Measurements from ENCODE around the gene RIPK4.

Gene RIPK4

DNA sequence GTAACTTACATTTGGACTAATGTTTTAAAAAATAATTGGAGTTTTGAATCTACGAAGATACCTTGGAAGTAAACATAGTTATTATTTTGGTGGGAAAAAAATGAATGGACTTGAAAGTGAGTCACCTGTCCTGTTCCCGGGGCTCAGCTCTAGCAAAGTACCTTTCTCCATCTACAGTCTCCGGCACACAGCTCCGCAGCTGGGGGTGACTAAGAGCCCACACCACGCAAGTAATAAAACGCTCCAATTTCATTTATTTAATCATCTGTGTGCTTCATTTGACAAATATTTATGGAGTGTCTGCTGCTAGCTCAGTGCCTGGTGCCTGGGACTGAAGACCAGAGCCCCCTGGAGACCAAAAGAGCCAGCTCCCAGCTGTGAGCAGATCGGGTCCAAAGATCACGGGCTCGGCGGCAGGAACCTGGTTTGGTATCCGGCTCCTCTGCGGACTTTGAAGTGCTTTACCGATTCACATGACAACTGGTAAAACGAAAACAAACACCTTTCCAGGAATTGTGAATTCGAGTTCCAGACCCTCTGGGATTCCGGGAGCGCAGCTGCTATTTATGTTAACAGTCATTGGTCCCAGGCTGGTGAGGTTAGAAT is 1.7 kb upstream of the RIPK4 start:
- DNase-seq: peak in 4 of 6 experiments; percentile 15 to 35 (median 16)

DNA sequence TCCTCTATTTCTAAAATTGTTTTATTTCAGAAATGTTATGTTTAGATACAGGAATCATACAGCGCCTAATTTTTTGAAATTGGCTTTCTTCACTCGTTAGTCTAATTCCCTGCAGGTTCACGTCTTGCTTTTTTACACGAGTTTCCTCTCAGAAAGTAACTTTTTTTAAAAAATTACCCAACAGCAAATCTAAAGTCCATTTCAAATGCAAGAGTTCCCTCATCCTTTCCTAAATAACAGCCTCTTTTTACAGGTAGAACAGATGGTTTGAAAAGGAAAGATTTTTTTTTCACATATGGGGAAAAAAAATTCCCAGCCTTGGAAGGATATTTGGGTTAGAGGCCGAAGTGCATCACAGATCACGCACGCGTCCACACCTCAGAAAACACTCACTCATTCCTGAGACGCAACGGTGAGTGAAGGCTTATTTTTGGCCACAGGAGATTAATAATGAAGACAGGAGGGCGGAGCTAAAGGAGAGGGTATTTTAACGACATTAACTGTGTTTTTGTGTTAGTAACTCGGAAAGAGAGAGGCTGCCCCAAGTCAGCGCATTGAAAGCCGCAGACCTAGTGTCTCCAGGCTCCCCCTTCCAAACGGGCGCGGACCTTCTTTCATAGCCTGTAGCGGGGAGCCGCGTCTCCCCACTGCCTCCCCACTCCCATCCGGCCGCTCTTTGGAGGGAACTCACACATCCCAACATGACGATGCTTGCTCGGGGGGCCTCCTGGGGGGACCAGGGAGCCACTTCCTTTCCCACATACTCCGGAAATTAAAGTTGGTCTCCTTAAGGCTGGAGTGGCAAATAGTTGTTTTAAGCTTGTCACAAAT is 969 bp upstream of the RIPK4 start:
- peak in 1 of 6 experiments; percentile 10 for DNase-seq

DNA sequence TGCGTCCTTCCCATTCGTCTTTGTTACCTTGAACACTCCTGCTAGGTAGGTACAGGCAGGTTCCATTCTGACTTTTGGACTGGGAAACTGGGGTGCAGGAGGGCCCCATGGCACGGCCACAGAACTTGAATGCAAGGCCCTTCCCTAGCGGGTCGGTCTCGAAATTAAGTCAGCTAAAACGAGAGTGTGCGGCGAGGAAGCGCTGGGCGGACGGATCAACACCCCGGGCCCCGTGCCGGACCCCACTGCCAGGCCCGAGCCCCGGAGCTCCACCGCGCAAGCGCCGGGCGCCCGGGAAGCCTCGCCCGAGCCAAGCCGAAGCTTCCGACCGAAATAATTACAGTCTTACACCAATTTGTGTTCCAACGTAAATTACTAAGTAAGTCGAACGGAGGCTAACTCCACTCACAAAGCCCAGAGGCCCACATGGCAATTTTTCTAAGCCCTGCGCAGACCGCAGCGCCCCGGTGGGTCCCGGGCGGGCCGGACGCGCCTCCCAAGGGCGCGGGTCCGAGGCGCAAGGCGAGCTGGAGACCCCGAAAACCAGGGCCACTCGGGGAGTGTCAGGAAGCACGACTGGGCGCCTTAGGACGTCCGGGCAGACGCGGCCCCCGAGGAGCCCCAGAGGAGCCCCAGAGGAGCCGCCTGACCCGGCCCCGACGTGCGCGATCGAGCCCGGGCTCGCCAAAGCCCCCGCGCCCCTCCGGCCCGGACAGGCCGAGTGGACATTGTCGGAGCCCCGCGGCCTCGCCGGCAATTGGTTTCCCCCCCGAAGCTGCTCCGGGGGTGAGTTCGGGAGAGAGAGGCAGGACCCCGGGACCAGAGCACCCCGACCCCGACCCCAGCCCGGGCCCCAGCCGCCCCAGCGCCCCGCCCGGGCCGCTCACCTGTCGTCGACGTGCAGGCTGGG is 624 bp downstream of the RIPK4 start:
- peak in 1 of 6 experiments; percentile 8 for DNase-seq

DNA sequence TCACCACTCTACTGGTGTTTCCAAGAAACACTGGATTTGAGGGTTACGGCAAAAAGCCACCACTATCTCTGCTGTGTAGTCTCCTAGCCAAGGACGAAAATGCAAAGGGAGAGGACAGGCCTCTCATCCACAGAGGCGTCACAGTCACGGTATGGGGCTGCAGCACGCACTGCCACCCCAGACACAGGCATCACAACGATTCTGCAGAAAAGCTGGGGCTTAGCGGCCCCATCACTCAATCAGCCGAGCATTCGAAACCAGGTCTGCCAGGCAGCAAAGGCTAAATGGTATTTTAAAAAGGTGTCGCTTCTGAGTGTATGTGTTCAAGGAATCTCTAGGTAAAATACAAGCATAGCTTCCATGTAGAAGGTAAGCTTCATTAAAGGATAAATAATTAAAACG is 1.4 kb downstream of the RIPK4 start:
- no peak for DNase-seq

DNA sequence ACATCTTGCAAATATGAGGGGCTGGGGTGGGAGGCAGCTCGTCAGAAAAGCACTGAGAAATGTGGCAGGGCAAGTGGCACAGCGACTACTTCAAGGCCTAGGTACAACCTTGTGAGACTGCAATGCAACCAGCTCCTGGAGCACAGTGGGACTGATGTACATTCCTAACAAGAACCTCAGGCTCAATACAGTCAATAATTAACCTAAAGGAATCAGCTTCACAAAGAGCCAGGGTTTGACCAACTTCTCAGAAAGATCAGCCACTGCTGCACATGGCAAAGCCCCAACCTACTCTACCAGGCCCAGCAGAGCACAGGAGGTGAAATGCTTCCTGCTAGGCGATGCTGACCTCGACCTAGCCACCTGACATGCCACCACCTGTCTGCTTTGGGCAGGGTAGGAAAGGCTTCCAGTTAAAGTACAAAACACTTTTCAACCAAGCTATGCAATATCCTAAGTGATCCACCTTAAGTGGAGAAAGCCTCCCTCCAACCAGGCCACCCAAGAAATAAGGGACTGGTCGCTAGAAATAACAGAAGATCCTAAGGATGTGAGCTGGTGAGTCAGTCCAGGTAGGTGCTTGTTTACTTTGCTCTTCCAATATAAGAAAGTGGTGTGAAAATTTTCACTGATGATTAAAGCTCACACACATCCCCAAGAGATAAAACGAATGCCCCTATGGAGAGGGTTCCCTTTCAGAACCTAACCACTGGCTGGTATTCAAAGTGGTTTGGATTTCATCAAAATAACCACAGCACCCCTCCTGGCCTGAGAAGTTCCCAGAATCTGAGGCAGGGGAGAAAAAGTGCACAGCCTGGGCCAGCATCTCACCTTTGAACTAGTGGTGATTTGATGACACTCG is 2.1 kb downstream of the RIPK4 start:
- DNase-seq: no peak

DNA sequence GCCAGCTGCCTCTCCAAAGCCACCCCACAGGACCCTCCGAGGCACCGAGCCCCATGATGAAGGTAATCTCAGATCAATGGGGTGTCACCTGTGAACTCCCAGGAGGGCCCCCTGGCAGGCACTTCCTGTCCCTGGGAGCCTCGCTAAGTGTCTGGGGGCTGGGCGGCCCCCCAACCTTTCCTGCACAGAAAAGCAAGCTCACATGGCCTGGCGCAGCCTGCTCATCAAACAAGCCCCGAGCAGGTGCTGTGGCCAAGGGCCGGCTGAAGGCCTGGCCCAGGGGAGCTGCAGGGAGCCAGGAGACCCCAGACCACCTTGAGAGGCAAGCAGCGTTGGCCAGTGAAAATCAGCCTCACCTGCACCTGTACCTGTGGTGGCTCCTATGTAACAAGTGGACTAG is 2.9 kb downstream of the RIPK4 start:
- no peak for DNase-seq

DNA sequence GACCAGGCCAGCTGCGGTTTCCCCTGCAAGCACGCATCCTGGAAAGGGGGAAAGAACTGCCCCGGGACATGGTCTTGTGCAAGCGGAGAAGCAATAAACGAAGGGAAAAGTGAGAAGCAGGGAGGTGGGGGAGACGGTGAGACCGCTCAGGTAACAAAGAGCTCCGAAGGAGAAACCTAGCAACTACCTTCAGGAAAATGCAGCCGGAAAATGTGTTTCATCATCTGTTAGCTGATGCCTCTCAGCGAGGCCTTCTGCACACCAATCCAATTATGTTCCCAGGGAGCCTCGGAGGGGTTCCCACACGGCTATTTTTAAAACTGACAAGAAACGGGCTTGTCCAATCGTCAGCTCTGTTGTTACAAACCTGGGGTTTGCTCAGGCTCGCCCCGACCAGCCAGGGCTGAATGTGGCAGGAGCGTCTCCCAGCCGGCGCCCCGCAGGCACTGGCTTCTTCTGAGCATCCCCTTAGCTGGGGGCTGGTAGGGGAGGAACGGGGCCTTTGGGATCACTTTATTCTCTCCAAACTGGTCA is 3.4 kb downstream of the RIPK4 start:
- no peak for DNase-seq

DNA sequence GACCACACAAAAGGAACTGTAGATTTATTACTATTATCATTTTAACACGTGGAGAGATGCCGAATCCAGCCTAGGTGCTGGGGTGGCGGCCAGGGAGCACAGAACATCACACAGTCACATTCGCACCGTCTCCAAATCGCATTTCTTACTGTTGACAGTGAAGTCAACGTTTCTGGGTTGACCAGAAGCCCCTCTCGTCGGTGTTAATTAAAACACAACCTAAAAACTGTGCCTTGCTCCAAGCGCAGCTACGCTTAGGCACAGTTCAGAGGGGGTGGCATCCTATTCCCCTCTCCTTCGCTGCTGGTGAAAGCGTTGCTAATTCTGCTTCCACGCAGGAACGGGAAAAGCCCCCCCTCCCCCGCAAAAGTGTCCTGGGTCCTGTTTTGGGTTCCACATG is 4.1 kb downstream of the RIPK4 start:
- DNase-seq: no peak

DNA sequence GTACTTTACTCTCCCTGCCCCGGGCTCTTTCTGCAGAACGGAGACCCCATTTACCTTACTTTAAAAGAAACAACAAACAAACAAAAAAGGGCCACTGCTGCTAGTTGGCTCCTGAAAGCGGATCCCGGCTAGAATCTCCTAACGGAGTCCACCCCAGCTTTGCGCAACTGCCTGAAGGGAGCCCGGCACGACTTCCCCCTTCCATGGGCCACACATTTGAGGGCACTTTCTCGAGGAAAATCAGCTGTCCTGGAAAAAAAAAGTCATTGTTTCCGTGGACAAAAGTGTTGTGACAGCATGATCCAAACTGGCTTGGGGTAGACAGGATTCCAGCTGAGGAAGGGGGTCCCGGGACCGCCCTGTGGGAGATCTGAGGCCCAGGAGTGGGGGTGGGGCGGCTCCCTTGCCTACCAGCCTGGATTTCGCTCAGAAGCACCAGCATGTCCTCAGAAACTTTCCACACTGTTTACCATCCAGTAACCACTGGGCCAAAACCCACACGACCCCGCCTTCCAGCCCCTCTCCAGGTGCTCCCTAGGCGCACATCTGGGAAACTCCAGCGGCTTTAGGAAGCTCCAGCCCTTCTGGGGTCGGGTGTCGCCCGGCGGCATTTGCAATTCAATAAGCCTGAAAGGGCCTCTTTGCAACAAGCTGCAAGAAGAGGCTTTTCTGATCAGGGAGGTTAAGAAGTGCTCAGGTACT is 4.8 kb downstream of the RIPK4 start:
- DNase-seq: no peak

DNA sequence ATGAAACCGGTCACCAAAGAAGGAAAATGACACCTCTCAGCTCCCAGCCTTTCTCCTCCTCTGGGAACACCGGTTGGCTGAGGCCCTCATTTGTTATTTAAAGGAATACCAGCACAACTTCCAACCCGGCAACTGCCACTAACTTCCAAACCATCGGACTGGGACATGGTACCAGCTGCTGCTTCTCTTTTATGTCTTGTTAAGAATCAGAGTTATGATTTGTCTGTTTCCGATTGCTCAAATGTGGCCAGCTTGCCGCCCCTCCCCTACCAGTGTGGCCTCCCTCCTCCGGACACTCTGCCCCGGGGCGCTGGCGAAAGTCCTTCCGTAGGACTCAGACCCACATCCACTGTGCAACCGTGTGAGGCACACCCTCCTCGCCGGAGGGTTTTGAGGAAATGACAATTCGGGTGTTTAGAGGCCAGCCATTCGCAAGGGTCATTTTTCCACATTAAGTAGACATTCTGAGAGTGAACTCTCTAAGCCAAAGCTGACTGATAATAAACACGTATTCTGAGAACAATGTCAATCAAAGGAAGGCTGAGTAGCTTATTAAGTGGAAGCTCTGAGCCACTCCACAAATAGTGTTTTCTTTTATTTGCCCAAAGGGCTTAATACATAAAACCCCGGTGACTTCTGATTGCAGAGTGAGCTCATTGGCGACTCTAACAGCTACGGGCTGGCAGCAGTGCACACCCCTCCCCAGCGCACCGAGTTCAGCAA is 5.5 kb downstream of the RIPK4 start:
- no peak for DNase-seq

DNA sequence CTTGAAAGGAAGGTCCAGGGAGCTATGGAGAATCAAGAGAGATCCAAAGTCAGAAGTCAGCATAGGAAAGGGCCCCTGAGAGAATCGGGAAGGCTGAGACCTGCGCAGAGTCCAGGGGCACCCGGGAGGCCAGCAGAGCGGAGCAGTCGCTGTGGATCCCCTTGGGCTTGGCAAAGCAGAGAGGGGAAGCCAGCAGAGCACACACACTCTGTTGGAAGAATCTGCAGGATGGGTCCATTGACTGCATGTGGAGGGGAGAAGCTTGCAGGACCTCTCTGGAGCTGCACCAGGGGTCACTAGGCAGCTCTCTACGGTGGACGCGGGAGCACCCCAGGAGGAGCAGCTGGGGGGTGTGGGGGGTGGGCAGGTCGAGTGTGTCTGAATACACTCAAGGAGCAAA is 6.4 kb downstream of the RIPK4 start:
- no peak for DNase-seq

DNA sequence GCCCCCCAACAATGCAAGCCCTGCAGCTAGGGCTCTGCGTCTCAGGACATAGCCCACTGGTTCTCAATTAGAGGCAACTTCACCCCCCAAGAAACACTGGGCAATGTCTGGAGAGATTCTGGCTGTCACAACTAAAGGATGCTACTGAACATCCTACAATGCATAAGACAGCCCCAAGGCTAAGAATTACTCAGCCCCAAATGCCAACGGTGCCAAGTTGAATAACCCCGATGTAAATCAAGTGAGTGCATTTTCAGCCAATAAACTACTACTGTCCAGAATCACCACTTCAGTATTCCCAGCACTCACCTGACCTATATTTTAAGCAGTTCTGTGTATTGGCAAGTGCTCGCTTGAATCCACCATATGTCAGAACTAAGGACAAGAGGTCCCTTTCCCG is 6.9 kb downstream of the RIPK4 start:
- DNase-seq: no peak

DNA sequence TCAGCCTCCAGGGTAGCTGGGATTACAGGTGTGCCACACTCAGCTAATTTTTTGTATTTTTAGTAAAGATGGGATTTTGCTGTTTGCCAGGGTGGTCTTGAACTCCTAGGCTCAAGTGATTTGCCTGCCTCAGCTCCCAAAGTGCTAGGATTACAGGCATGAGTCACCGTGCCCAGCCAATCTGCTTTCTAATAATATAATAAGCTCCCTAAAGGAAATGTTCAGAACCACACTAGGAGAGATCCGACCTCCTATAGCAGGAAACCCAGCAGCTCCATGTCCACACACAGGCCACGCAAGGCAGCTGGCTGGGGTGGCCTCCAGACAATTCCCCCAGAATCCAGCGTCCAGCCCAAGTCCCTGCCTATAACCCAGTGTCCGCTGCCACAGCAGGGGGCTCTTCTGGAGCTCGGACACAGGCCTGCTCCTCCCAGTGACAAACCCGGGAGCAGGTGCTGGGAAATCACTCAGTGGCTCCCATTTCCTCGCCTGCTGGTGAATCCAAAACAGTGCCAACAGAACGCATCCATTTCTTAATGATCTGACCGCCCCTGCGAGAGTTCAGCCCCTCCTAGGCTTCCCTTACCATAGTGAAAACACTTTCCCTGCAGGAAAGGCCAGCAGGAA is 7.5 kb downstream of the RIPK4 start:
- DNase-seq: no peak

DNA sequence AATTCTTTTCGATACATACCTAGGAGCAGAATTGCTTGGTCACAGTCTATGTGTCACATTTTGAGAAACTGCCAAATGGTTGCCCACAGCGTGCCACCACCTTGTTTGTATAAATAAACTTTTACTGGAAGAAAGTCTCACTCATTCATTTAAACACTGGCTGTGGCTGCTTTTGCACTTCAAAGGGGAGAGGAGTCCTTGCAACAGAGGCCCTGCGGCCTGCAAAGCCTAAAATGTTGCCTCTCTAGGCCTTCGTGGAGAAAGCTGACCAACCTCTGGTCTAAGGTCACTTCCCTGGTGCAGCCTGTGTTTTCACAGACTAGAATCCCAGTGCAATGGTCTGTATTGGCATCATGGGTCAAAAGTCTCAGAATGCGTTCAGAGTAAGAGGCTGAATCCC is 8.3 kb downstream of the RIPK4 start:
- DNase-seq: no peak

DNA sequence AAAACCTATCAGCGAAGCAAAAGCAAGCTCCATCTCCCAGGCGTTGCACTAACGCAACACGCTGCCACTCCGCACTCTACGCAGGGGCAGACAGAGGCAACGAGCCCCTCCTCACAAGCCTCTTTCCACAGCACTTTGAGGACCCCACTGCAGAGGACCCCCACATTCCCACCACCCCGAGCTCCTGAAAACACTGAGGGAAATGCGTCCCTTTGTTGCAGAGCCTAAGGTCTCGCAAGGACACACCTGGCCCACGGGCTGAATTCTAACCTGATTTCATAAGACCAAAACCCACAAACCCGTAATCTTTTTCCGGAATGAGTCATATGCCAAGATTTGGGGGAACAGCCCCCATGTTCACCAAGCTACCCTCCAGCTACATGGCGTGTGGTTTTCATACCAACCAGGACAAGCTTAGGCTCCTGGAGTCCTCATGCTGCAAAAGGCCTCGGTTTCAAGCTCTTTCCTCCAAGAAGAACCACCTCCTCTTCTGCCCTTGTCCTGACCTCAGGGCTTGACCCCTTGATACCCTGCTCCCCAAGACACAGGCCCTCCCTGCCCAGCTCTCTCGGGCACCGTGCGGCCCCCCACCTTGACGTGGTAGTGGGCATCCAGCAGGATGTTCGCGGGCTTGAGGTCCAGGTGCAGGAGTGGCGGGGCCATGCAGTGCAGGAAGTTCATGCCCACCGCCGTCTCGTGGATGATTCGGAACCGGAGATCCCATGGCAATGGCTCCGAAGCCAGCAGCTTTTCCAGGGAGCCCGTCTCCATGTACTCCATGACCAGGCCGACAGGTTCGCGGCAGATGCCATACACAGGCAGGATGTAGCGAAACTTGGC is 10.7 kb downstream of the RIPK4 start:
- DNase-seq: no peak

DNA sequence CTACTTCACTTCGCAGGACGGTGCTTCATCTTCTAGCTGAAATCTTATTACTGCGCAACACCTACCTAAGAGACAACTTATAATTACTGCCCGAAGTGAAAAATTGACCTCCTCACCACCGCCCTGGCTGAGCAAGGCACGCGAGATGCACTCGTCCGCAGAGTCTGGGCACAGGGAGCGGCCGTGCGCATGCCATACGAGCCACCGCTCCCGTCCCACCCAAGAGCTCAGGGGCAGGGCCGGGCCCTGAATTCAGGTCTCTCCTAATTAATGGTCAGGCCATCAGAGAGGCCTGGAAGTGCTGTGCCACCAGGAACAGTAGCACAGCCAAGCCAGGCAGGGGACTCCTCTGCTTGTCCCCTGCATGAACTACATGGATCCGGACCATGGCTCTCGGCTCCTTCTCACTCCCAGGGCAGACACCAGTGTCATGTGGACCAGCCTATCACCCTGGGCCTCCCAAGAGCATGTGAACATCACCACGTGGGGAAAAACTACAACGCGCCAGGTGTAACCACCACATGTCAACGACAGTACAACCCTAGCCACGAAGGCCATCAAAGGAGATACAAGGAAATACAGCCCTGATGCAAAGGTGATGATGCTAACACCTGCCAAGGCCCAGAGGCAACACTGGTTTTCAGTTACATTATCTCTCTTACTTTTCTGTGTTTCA is 11.5 kb downstream of the RIPK4 start:
- DNase-seq: no peak

DNA sequence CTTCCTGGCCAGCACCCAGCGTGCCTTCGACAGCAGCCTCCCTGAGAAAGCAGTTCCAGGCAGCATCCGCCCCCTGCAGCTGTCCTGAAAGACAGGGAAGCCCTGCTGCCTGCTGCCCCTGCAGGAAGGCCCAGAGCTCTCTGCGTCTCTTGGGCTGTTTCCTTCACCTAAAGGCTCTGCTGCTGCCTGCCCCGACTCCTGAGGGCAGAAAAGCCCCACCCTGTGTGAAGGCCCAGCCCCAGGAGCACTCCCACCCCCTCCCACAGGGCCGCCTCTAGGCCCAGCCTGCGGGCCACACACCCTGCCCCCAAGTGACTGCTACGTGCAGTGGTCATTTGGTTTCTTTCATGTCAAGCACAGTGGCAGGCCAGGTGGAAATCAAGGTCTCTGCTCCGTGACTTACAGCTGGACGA is 12.4 kb downstream of the RIPK4 start:
- no peak for DNase-seq

DNA sequence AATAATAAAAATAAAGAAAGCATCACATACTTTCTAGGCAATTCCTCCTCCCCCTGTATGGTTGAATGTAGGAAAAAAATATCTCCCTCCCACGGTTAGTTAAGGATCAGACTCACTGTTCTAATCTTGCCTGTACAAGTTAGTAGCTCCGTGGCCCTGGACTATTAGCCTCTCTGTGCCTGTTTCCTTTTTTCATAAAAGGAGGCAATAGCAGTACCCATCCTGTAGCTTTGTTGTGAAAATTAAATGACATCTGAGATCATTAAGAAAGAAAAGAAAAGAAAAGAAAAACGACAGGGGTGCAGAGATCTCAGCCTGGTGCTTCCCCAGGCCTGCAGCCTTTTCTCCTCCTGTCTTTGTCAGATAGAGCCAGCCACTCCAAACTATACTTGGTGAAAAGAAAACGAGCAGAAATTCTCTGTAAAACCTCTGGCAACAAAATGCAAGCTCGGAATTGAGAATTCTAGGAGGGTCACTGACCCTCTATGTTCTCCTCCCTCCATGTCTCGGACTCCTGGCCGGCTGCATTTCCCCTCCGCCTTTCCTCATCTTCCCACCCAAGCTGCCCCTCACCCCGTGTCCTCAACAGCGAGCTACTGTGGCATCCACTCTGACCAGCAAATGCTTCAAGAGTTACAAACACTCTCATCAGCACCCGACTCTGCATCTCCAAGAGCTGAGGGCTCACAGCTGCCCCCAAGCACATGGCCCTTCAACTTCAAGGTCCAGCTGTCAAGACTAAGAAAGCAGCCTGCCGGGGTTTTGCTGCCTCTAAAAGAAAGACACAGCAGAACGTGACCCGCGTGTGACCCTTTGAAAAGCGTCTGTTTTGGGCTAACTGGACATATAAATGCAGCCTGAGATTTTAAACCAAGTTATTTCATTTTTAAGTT is 13.6 kb downstream of the RIPK4 start:
- DNase-seq: no peak
